M059J (cell line): ENCODE results near the gene ANAPC4. TPM values are rescaled to one million over a fixed set of nuclear protein-coding genes. Genes with fewer than 3 reads are reported as not detected.

ENCODE experiments used
- DNase-seq: peaks from one replicate; pipeline ENCODE4 v3.0.0-alpha.2; 2012; ENCODE audit warnings: low read depth
- total RNA-seq: library from RNA; depleted of rRNA; stranded (reverse); fragments of >200 nt; shearing (Covaris generic); gene quantifications from 2 replicates; pipeline ENCODE4 v1.2.3, GENCODE V29; 2014

ANAPC4 gene
- total RNA-seq, 1 experiment from 2014 or later: 19.8 TPM

DNA sequence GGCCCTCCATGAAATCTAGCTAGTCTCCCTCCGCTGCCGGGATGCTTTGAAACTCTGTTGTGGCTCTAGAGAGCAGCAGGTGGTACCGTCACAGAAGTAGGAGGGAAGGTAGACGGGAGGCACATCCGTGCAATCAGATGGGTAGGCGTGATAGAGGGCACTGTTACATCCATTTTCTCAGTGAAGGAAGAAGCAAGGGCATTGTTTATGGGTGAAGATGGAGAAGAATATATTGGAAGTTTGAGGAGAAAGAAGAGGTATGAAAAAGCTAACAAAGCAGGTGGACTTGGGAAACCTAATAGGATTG is 1.3 kb downstream of the ANAPC4 start:
- no peak for DNase-seq

DNA sequence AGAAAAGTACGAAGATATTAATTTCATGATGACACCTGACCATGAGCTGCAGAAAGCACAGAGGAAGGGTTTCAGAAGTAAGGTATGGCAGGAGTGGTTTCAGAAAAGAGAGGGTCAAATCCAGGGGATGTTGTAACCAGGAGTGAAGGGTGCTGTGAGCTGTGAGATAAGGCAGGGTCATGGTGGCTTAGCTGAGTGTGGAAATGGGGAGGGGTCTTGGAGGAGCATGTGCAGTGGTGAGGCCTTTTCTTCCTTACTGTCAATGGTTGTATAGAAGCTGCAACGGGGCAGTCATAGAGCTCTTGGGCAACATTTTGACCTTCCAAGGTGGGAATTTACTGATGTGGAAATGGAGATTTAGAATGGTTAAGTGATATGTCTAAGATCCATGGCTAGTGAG is 2.5 kb downstream of the ANAPC4 start:
- no peak for DNase-seq

DNA sequence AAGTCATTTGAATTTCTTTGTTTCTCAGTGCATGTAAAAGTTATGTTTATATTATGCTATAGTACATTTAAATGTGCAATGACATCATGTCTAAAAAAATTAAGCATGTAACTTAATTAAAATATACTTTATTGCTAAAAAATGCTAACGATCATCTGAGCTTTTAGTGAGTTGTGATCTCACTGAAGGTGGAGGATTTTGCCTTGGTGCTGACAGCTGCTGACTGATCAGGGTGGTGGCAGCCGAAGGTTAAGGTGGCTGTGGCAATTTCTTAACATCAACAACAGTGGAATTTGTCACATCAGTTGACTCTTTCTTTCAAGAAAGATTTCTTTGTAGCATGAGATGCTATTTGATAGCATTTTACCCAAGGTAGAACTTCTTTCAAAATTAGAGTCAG is 6.6 kb downstream of the ANAPC4 start:
- no peak for DNase-seq

DNA sequence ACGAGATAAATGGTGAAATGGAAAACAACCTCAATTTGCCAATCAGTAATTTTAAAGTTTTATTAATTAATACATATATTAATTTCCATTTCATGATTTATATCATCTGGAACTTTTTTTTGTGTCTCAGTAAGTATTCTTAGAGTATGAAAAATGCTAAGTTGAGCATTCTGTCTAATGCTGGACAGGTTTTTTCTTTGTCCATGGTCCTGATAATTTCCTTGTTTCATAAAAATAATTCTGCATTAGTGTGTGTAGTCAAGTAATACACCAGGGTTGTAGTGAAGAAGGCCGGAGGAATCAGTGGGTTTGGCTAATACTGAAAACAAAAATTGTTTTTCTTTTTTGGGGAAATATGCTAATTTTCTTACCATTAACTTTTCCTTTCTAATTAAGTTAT is 9.9 kb downstream of the ANAPC4 start:
- DNase-seq: no peak

DNA sequence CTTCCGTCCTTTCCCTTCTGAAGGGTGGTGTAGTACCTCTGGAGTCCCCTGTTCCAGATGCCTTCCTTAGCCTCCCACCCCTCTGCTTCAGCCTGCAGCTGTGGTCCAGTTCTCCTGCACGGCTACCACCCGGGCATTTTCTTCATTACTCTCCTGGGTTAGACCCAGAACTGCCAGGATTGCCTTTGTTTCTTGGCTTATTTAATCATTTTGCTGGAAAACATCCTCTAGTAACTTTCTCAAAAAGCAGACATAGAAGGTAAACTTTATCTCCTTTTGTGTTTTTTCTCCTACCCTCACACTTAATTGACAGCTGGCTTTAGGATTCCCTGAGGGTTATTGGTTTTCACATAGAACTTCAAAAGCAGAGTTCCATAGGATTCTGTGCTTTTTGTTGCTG is 20.2 kb downstream of the ANAPC4 start:
- DNase-seq: no peak

DNA sequence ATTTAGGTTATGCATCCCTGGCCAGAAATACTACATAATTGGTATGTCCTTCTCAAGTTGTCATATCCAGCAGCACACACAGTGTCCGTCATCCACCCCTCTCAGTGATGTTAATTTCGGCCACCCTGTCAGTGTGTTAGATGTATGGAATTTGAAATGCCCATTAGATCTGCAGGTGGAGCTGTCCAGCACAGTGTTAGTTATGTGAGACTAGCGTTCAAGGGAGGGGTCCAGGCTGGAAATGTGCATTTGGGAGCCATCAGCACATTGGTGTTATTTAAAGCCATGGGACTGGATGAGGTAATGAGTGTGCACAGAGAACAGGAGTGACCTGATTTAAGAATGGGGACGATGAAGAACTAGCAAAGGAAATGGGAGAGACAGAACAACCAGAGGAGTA is 22.4 kb downstream of the ANAPC4 start:
- no peak for DNase-seq

DNA sequence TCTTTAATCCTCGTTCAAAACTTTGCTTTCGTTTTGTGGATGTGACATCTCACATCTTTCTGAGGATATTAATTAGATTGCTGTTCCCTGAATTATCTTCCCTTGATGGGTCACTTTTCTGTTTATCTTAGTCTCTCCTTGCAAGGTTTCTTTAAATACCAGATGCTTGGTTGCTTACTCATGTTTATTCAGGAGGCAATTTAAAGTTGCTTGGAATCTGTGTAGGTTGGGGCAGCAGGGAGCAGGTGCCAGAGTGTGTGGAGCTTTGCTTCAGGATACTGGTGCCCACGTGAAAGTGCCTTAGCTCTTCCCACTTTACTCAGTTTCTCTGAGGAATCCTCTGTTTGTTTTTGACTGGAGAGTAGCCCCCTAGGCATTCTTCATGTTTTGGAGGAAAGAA is 24.0 kb downstream of the ANAPC4 start:
- peak; percentile 49 for DNase-seq

DNA sequence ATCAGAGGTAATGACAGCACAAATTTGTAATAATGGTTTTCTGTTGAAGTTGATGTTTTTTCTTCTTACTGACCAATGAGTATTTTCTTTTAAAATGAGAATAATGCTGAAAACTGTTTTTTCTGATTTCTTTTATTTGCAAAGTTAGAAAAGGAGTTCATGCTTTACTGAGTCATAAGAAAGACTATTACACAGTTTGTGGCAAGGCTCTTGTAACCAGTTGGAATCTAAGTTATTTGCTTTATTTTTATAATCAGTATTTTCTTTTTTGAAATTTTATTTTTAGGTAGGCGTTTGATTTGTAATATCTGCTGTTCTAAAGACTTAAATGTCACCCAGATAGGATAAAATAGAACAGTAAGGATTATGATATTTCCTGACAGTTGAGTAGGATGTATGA is 25.5 kb downstream of the ANAPC4 start:
- no peak for DNase-seq

DNA sequence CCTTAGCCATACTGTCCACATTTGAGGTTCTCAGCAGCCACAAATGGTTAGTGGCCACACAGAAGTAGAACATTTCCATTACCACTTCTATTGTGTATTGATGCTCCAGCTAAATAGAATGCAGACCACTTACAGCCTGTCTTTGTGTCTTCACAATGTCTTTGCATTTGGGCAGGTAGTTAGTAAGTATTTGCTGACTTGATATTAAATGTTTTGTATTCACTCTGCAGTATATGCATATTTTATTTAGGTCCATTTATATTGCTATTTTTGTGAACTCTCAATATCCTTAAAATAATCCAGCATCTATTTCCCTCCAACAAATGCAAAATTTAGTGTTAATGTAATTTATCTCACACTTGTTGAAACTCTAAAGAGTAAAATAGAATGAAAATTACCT is 26.6 kb downstream of the ANAPC4 start:
- no peak for DNase-seq

DNA sequence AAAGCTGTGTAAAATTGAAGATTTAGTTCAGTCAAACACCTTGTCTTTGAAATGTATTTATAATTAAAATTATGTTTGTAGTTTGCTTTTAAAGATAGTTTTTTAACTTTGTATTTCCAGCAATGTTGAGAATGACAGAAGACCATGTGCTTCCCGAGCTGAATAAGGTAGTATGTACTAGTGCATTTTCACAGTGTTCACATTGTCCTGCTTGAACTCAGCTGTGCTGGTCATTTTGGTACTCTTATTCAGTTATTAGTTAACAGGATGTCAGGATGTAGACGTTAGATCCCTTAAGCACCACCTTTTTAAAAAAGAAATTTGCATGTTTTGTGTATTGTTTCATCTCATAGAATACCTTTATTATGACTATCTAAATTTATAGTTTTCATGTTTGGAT is 28.4 kb downstream of the ANAPC4 start:
- DNase-seq: no peak

DNA sequence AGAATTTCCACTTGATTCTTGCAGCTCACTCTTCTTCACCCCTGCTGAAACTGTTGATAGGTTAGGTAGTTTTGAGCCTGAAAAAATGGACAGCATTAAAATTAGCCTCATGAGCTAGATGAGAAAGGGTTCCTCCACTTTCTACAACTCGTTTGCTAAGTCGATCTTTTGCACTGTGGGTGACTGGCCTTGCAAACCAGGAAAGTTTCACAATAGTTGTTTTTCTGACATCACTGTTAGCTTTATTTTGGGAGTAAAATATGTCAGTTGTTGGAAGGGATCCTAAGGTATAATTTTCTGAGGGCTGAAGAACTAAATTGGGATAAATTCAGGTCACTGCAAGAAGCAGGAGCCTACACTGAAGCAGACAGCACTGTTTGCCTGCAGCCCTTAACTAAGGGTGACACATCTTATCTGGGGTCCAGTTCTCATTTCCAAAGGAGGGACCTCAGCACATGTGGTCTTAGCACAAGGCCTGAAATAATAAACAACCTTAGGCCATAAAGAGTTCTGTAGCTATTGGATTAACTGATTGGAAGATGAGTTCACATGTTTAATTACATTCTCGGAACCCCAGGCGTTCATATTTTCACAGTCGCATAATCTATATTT is 29.1 kb downstream of the ANAPC4 start:
- no peak for DNase-seq

DNA sequence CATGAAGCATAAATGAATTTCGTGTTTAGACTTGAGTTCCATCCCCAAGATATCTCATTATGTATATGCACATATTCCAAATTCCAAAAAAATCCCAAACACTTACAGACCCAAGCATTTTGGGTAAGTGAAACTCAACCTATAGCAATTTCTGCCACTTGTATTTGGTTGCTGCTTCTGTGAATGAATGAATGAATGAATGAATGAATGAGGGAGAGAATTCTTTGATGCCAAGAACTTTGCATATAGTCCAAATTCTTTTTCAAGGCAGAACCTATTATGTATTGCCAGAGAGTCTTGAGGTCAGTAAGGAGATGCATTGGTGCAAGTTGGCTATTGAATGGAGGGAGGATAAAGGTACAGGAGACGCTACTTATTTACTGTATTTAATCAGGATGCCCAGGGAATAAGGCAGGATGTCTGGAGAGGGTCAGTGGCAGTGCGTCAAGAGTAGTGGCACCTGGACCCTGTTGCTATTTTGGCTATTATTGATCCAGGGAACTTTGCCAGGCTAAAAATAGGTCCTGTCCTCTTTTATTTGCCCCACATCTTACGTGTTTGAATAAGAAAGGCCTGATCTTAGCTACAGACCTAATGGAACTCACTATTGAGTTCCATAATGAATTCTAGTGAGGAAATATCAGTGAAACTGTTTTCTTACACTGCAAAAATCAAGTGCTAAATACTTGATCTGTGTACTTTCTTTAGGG is 33.9 kb downstream of the ANAPC4 start:
- no peak for DNase-seq

DNA sequence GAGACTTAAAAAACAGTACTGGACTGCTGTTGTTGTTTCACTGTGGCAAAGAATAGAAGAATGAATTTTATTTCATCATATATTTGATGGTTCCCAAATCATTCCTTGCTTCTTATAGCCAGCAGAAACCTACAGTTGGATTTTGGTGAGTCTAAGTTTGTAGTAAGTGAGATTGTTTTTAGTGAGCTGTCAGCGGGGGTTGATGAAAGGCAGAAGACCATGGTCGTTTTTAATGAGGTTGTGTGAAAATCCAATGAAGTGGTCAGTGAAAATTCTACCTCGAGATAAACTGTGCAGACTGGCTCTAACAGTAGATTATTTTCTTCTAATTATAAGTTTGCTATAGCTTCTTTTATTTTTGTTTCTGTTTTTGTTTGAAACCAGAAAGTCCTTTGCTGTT is 36.2 kb downstream of the ANAPC4 start:
- no peak for DNase-seq

DNA sequence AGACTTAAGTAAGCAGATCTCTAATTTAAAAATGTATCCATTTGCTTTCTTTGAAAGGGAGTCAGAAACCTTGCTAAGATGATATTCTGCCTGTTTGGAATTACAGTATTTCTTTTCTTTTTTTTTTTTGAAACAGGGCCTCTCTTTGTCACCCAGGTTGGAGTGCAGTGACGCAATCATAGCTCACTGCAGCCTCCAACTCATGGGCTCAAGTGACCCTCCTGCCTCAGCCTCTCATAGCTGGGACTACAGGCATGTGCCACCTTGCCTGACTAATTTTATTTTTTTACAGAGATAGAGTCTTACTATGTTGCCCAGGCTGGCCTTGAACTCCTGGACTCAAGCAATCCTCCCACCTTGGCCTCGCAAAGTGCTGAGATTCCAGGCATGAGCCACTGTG is 40.0 kb downstream of the ANAPC4 start:
- no peak for DNase-seq

DNA sequence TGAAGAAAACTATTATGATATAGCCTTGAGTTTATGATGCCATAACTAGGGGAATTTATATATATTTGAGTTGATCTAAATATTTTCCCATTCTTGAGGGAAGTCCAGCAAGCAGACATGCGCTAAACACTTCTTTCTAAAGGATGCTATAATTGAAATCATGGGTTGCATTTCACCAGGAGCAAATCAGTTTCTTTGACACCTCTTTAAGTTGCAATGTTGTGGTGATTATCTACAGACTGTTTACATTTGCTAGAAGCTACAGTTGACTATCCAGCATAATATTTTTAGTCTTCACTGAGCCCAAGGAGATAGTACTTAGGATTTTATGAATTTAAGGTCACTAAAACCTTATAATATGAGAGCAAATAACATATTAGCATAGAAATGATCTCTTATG is 43.9 kb downstream of the ANAPC4 start:
- no peak for DNase-seq

DNA sequence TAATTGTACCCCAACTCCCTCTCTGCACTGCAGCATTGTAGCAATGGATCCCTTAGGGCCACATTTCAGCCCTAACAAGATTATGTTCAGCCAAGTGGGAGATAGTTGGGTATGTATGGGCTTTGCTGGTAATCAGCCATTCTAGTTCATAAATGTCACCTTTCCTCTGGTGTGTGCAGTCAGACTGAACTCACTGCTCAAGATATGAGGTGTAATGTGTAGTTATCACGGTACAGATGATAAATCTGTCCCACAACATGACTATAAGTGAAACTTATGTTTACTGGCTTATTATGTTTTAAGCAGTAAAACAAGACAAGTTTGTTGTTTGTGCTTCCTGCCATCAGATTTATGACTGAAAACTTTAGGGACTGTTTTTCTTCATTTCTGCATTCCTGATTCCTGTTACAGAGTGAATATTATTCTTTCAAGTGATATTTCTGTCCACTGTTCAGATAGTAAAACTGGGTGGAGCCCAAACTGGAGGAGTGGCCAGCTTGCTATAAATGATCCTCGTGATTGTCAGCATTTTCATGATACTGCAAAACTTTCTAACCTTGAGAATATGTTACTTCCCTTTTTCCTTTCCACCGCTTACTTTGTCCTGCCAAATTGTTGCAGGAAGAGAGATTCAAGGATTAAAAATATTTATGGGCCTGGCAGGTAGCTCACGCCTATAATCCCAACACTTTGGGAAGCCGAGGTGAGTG is 44.9 kb downstream of the ANAPC4 start:
- DNase-seq: no peak

DNA sequence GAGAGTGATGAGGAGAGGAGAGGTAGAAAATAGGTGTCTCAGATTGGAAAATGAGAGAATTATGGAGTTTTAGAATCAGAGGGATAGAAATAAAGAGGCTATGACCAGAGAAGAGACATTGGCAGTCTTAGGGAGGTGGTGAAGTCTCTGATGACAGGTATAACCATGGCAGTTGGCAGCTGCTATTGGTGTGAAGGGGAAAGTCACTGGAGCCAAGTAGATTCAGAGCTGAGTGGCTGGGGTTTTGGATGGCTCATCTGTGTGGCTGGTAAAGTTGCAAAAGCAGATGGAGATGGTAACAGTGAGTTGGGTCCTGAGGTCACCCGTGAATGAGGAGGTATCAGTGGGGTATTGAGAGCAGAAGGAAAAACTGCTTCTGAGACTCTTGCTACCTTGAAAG is 46.5 kb downstream of the ANAPC4 start:
- no peak for DNase-seq

DNA sequence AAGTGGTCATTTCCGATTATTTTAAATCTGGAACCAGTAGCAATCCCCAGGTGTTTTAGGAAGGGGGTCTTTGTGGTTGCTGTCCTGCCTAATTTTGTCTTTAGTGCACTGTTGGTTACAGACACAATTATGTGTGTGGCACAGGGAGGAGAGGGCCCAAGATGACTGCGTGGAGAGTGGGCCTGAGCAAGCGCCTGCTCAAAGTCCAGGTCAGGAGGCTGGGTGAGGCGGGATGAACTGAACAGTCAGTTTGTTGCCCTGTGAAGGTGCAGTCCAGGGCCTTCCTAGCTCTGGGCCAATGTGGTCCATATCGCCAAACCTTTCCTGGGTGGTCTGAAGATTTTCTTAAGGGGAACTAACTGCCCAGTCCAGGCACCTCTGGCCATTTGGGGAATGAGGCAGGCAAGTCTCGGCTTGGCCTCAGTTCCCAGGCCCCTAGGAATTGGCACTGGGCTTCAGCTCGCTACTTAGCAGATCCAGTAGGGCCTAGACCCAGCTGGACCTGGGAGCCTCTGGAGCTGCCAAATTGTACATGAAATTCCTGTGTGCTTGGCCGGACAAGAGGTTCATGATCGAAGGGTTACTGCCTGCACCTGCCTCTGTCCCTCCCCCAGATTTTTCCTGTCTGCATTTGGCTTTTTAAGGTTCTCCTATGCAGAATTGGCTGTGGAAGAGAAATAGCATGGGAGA is 47.6 kb downstream of the ANAPC4 start:
- DNase-seq: no peak

DNA sequence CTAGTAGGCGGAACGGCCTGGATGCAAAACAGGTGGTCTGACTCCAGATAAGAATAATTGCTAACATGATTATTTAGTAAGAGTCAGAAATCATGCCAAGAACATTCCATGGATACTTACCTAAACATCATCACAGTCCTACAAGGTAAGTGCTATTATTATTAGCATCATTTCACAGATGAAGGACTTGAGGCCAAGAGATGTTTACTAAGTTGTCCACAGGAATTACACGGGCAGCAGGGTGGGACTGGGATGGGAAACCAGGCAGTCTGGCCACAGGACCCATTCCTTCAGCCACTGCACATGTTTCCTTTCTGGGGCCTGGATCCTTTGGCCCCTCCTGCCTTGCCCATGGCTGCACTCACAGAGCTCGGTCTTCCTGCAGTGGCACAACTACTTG is 48.3 kb downstream of the ANAPC4 start:
- DNase-seq: no peak

DNA sequence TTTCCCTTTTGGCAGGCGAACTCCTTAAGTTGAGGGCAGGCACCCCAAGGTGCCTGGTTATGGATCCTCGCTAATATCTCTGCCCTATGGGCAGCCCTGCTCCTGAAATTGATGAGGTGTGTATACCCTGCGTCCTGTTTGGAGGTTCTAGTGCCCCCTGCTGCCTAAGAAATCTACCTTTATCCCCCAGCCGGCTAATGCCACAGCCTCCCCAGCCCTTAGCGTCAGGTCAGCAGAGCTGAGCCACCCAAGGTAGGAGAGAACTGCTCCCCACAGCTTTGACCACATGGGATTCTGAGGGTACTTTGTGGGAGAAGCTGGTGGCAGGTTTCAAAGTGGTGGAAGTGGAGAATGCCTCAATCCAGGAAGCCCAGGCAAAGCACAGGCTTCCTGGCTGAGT is 50.8 kb downstream of the ANAPC4 start:
- no peak for DNase-seq

DNA sequence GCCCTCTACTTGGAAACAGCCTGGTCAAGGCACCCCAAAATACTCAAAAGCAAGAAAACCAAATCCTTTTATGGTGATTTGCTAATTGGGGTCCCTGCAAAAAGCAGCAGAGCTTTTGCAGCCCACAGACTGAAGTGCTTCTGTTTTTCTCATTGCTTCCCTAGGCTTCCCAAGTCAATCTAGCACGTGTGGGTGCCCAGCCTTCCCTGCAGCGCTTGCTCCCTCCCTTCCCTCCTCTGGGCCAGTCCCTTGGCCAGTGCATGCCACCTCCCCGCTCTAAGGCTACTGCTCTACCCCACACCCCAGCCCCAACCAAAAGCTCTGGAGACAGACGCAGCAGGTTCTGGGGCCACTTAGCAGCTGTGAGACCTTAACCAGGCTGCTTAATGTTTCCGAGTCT is 53.6 kb downstream of the ANAPC4 start:
- no peak for DNase-seq

DNA sequence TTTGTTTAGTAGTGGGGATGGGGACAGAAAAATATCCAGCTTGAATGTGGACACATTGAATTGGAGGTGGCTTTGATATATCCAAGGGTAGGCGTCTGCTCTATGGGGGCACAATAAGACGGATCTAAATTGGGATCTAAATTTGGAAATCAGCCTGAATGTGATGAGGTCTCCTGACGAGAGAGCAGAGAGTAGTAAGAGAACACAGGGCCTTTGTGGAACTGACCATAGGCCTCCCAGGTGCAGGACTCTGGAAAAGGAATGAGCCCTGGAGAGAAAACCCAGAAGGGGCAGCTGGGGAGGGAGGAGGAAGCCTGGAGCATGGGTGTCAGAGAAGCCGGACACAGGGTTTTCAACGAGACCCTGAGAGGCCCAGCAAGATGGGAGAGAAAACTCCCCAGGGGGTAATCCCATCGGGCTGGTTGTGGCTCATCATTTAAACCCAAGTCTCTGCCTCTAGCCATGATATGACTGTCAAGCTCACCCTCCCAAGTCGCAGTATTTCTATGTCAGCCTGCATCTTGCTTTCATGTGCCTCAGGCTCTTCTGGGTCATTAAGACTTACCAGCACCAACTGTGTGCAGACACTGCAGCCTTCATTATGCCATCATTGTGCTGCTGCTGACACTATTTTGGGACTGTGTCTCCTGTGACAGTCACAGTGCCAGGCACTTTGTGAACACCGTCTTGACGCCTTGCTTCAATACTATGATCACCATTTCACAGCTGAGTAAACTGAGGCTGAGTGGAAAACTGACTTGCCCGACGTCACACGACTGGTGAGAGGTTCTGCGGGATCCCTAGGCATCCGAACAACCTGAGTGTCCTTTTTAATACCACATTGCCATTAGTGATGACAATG is 57.1 kb downstream of the ANAPC4 start:
- DNase-seq: no peak
